GM21786 (cell line): Measurements from ENCODE around the gene EPO.
"Not testable (repeated sequence)": the region's sequence is repeated elsewhere in the genome, so short reads cannot be mapped to it uniquely, and the experiment has no call there.

Source experiments
- ATAC-seq: cut with Tn5 transposase; IDR thresholded peaks from one replicate; pipeline ENCODE4 v1.9.1; 2021; ENCODE audit not compliant: unreplicated experiment

EPO gene

DNA sequence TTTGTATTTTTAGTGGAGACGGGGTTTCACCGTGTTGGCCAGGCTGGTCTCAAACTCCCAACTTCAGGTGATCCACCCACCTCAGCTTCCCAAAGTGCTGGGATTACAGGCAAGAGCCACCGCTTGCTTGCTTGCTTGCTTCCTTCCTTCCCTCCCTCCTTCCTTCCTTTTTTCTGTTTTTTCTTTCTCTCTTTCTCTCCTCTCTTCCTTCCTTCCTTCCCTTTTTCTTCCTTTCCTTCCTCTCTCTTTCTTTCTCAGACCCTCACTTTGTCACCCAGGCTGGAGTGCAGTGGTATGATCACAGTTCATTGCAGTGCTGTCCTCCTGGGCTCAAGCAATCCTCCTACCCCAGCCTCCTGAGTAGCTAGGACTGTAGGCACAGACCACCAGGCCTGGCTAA lies 19.2 kb upstream of the EPO start:
- ATAC-seq = not testable (repeated sequence)

DNA sequence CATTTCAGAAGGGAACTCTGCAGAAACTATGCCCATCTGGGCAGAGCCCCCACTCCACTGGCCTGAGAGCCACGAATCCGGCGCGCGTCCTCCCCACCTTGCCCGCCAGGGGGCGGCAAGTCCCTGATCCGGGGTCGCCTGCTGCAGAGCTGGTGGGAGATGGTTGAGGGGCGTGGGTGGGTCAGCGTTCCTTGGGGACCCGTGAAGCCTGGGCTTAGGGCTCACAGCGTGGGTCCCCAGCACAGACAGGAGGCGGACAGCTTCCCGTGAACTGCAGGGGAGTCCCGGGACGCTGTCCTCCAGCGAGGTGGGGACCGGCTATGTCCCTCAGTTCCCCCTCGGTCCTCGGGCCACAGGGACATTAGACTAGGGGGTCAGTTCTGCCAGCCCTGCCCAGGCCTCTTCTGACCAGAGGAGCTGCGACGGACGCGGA lies 14.9 kb upstream of the EPO start:
- peak; percentile 54 for ATAC-seq

DNA sequence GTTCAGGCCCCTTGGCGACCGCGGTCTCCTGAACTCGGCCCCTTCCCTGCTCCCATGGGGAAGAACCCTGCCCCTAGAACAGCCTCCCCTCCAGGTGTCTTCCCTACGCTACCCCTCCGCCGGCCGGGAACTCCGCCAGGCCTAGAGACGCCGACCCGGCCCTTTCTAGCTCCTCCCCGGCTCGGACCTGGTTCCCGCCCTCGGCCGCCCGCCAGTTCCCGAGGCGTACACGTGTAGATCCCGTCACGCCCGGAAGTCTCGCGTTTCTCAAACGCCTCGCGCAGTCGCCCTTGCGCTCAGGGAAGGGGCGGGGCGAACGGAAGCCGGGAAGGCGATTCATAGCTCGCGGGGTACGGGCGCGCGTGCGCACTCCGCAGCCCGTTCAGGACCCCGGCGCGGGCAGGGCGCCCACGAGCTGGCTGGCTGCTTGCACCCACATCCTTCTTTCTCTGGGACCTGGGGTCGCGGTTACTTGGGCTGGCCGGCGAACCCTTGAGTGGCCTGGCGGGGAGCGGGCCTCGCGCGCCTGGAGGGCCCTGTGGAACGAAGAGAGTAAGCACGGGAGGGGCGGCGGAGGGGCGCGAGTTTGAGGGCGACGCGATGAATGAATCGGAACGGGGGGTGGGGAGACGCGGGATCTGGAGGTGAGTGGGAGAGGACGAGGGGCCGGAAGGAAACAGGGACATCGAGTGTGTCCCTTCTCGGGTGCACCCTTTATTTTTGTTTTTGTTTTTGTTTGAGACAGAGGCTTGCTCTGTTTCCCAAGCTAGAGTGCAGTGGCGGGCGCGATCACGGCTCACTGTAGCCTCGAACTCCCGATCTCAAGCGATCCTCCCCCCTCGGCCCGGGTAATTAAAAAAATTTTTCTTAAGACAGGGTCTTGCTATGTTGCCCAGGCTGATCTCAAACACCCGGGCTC lies 14.3 kb upstream of the EPO start, which contains the start of gene POP7:
POP7 (plus strand) TSS at position 369 of the 919 bp plus-strand sequence. CDS start 710 bp downstream, outside the sequence.
- ATAC-seq = peak; percentile 87

DNA sequence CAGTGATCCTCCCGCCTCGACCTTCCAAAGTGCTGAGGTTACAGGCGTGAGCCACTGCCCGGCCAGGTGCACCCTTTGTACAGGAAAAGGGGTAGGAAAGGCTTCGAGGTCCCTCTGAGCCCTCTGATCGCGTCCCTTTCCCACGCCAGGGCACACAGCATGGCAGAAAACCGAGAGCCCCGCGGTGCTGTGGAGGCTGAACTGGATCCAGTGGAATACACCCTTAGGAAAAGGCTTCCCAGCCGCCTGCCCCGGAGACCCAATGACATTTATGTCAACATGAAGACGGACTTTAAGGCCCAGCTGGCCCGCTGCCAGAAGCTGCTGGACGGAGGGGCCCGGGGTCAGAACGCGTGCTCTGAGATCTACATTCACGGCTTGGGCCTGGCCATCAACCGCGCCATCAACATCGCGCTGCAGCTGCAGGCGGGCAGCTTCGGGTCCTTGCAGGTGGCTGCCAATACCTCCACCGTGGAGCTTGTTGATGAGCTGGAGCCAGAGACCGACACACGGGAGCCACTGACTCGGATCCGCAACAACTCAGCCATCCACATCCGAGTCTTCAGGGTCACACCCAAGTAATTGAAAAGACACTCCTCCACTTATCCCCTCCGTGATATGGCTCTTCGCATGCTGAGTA lies 13.5 kb upstream of the EPO start:
- ATAC-seq = no peak

DNA sequence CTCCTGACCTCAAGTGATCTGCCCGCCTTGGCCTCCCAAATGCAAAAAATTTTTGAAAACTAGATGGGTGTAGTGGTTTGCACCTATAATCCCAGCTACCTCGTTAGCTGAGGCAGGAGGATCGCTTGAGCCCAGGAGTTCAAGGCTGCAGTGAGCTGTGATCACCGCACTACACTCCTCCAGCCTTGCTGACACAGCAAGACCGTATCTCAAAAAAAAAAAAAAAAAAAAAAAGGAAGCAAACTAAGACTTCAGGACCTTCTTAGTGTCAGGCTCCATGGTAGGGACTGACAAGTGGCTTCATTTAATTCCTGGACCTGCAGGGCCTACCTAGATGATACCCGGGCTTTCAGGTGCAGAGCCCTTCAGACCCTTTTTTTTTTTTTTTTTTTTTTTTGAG lies 11.9 kb upstream of the EPO start:
- ATAC-seq = no peak

DNA sequence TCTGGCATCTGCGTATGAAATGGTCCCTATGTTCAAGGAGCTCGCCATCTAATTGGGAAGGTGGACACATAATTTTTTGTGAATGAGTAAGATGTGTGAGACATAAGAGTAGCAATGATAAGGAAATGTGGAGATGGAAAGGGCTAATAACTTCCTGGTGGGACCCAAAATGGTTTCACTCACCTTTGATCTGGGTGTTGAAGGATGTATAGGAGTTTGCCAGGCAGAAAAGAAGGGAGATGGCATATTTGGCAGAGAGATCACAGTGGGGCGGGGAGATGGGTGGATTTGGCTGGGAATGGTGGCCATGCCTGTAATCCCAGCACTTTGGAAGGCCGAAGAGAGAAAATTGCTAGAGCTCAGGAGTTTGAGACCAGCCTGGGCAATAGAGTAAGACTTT lies 9.8 kb upstream of the EPO start:
- ATAC-seq = no peak

DNA sequence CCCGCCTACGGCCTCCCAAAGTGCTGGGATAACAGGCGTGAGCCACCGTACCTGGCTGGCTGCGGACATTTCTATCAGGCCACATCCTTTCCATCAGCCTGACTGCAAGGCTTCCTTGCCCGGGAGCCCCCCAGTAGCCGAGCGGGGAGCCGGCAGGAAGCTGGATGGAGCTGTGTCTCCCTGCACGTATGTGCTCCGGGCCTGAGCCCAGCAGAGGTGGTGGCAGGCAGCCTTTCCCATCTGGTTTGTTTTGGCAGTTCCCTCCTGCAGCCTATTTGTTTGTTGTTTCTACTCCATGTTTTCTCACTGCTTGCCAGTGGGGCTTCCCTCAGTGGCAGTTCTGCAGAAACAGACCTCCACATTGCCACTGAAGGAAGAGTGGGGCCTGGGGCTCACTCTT lies 8.9 kb upstream of the EPO start:
- ATAC-seq = no peak

DNA sequence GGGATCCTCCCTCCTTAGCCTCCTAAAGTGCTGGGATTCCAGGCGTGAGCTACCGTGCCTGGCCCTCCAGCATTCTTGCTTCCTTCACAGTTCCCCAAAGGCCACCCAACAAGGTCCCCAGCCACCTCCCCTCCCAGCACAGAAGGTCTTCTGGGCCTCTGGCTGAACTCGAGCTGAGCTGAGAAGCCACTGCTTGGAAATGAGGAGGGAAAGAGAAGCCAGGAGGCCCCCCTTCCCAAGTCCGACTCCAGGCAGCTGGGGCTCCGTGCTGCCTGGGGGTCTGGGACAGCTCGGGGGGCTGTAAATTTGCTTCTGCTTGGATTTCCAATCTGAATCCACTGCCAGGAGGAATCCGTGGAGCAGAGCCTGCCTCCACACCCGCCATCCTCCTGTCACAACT lies 5.5 kb upstream of the EPO start:
- no peak for ATAC-seq

DNA sequence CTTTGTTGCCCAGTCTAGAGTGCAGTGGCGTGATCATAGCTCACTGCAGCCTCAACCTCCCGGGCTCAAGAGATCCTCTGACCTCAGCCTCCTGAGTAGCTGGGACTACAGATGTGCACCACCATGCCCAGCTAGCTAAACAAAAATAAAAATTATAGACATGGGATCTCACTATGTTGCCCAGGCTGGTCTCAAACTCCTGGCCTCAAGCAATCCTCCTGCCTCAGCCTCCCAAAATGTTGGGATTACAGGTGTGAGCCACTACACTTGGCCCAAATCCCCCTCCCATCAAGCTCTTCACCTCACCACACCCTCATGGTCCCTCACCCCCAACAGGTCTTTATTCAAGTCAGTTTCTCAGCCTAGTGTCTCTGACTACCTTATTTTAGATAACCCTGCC lies 3.2 kb upstream of the EPO start:
- not testable (repeated sequence) for ATAC-seq

DNA sequence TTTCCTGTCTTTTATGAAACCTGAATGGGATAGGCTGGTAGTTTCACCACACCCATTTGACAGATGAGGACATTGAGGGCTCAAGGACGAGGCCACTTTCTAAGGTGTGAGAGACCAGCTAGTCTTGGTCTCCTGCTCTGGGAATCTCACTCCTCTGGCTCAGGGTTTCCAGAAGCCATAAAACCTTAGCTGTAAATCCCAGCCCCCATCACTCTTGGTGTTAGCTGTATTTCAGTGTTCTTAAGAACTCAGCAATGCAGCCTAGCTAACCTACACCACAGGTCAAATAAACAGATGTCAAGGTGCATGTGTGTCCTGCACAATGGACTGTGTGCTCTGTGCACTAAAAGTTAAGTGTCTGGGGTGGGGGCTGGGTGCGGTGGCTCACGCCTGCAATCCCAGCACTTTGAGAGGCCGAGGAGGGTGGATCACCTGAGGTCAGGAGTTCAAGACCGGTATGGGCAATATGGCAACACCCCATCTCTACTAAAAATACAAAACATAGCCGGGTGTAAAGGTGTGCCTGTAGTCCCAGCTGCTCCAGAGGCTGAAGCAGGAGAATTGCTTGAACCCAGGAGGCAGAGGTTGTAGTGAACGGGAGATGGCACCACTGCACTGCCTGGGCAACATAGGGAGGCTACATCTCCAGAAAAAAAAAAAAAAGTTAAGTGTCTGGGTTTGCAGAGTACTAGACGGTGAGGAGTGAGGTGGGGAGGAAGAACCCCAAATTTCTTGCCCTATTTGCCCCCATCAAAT lies 567 bp upstream of the EPO start:
- no peak for ATAC-seq

DNA sequence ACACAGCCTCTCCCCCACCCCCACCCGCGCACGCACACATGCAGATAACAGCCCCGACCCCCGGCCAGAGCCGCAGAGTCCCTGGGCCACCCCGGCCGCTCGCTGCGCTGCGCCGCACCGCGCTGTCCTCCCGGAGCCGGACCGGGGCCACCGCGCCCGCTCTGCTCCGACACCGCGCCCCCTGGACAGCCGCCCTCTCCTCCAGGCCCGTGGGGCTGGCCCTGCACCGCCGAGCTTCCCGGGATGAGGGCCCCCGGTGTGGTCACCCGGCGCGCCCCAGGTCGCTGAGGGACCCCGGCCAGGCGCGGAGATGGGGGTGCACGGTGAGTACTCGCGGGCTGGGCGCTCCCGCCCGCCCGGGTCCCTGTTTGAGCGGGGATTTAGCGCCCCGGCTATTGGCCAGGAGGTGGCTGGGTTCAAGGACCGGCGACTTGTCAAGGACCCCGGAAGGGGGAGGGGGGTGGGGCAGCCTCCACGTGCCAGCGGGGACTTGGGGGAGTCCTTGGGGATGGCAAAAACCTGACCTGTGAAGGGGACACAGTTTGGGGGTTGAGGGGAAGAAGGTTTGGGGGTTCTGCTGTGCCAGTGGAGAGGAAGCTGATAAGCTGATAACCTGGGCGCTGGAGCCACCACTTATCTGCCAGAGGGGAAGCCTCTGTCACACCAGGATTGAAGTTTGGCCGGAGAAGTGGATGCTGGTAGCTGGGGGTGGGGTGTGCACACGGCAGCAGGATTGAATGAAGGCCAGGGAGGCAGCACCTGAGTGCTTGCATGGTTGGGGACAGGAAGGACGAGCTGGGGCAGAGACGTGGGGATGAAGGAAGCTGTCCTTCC lies 620 bp downstream of the EPO start:
- no peak for ATAC-seq

DNA sequence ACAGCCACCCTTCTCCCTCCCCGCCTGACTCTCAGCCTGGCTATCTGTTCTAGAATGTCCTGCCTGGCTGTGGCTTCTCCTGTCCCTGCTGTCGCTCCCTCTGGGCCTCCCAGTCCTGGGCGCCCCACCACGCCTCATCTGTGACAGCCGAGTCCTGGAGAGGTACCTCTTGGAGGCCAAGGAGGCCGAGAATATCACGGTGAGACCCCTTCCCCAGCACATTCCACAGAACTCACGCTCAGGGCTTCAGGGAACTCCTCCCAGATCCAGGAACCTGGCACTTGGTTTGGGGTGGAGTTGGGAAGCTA lies 1.2 kb downstream of the EPO start:
- ATAC-seq = no peak

DNA sequence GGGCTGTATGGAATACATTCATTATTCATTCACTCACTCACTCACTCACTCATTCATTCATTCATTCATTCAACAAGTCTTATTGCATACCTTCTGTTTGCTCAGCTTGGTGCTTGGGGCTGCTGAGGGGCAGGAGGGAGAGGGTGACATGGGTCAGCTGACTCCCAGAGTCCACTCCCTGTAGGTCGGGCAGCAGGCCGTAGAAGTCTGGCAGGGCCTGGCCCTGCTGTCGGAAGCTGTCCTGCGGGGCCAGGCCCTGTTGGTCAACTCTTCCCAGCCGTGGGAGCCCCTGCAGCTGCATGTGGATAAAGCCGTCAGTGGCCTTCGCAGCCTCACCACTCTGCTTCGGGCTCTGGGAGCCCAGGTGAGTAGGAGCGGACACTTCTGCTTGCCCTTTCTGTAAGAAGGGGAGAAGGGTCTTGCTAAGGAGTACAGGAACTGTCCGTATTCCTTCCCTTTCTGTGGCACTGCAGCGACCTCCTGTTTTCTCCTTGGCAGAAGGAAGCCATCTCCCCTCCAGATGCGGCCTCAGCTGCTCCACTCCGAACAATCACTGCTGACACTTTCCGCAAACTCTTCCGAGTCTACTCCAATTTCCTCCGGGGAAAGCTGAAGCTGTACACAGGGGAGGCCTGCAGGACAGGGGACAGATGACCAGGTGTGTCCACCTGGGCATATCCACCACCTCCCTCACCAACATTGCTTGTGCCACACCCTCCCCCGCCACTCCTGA lies 2.4 kb downstream of the EPO start:
- ATAC-seq = no peak

DNA sequence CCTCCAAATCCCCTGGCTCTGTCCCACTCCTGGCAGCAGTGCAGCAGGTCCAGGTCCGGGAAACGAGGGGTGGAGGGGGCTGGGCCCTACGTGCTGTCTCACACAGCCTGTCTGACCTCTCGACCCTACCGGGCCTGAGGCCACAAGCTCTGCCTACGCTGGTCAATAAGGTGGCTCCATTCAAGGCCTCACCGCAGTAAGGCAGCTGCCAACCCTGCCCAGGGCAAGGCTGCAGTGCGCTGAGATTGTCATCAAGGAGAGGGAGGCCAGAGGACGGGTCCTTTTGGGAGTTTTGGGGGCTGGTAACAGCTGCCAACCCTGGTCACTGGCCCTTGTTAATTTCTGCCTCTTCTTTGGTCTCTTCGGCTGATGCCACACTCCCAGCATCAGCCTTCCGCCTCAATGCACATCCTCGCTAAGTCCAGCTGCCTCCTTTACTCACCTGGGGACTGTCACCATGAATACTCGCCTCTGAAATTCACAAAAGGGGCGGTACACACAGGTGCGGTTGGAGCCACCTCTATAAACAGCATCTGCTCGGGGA lies 3.5 kb downstream of the EPO start:
- no peak for ATAC-seq

DNA sequence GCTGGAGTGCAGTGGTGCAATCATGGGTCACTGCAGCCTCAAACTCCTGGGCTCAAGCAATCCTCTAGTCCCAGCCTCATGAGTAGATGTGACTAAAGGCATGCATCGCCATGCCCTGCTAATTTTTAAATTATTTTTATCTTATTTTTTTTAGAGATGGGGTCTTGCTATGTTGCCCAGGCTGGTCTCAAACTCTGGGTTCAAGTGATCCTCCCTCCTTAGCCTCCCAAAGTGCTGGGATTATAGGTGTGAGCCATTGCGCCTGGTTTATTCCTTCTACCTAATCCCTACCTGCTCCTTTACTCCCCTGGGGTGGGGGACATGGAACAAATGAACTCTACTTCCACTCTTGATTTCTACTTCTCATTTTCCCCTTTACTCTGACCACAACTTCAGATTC lies 4.1 kb downstream of the EPO start:
- not testable (repeated sequence) for ATAC-seq

DNA sequence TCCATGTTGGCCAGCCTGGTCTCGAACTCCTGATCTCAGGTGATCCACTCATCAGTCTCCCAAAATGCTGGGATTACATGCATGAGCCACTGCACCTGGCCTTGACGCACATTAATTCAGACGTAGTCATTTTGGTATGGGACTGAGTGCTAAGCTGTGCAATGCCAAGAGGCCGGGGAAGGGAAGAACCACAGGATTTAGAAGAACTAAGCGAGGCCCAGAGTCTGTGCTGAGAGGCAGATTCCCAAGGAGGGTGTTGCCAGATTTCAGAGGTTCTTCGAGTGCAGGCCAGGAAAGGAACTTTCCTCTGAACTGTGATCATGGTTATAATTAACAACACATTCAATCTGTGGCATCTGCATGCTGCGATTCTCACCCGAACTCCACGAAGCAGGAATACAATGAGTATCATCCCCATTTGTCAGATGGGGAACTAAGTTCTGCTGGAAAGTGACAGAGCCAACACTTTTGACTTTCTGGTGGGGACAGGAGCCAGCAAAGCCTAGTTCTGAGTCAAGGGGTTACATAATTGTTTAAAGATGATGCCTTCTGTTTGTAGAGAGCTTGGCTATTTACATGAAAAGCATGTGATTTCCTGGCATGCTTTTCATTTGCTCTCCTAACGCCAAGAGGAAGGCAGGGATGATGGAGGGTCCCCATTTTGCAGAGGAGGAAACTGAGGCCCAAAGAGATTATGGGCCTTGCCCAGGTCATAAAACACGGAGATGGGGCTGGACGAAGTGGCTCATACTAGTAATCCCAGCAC lies 6.9 kb downstream of the EPO start:
- no peak for ATAC-seq

DNA sequence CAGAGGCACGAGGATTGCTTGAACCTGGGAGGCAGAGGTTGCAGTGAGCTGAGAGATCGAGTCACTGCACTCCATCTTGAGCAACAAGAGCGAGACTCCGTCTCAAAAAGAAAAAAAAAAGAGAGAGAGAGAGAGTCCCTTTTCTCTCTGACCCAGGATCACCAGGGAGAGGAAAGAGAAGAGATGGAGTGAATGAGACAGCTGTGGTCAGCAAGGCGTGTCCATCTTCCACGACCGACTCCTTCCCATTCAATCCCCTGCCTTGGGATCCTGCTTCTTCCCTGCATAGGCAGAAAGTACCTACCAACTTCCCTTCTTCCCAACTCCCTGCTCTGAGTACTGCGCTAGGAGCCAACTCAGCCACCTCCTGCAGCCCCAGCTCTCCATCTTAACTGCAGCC lies 7.9 kb downstream of the EPO start:
- ATAC-seq = no peak

DNA sequence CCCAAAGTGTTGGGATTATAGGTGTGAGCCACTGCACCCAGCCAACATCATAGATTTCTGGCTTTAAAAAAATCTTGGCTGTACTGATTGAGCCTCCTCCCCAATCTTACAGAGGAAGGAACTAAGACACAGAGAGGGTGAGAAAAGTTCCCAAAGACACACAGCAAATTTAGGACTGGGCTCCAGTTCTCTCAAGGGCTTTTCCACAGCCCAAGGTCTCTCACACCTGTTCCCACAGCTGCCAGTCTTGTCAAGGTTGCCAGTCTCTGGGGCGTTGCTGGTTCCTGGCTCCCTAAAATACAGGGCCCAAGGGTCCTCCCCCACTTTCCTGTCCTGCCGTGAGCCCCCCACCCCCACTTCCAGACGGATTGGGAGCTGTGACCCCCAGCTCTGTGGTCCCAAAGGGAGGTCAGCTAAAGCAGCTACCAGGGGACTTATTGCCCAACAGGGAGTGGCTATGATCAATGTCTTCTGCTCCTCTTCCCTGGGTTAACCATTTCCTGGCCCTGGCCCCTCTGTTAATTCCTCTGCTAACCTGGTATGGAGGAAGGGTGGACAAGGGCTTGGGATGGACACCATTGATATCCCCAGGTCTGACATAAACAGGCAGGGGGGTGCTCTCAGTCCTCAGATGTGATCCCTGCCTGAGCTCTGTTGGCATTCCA lies 10.0 kb downstream of the EPO start:
- no peak for ATAC-seq
